HG03108 (cell line): Measurements from ENCODE around the gene ME3.

Experiments
- ATAC-seq: cut with Tn5 transposase; IDR thresholded peaks from one replicate; pipeline ENCODE4 v1.9.1; 2021; ENCODE audit warnings: moderate library complexity; ENCODE audit not compliant: unreplicated experiment

The ME3 gene

DNA sequence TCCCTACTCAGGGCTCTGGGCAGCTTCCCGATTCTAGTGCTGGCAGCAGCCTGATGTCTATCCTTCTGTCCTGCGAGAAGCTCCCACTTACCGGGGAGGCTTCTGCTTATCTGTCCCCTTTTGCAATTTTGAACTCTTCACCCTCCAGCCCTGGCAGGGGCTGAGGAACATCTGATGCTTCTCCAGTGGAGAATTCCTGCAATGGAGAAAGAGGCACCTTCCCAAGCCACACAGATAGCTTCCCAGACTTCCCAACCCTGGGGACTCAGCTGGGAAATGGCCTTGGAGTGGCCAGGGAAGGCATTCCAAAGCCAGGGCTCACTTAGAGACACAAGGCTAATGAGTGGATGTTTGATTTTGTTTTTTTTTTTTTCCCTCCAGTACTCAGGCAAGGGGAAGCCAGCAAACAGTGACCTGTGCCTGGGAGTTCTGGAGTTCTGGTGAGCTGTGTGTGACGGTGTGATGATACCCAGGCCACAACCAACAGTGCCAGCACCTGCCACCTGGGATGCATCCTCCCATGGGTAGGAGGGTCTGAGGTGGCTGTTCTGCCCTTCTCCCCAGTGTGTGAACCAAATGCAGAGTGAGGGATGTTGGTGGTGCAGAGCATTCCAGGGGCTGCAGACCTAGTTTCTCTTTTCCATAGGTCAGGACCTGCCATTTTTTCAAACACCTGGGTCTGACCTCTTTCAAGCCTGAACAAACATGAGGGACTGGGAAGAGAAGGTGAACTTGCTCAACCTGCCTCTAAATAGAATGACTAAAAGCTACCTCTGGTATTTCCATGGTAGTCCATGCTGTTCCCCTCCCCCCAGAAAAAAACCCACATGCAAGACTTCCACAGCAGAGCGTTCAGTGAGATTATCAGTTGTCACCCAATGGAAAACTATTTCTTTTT lies 202.7 kb downstream of the ME3 start:
- no peak for ATAC-seq

DNA sequence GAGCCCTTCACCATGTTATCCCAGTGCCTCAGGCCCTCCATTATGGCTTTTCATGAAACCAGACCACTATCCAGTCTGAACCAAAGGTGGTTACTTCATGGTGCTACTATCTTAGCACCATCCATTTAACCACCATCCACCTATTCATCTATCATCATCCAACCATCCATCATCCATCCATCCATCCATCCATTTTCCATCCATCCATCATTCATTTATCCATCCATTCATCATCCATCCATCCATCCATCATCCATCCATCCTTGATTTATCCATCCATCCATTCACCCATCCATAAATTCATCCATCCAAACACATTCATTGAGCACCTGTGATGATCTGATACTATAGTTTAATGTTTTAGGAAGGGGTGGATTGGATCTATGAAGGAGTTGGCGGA lies 204.2 kb downstream of the ME3 start:
- no peak for ATAC-seq

- ATAC-seq, result no peak
These were observed 207.8 kb downstream of the ME3 start for GRCh38 chr11:86464509-86465221.

- ATAC-seq, result no peak
These were observed 208.5 kb downstream of the ME3 start for GRCh38 chr11:86463955-86464354.

DNA sequence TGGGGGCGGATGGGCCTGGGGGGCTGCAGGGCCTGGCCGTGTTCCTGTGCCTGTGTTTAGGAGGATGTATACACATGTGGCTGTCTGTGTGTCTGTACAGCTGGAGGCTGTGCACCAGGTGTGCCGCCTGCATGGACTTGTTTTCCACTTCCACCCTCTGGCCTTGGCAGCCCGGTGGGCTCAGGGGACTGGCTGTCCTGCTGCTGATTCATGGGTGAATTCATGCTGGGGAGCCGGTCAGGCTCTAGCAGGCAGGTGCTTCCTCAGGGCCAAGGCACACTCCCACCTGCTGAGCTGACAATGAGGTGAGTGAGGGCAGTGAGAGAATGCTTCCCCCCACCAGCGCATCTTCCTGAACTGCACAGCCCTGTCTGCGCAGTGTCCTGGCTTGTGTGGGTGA lies 209.3 kb downstream of the ME3 start:
- ATAC-seq, result no peak

DNA sequence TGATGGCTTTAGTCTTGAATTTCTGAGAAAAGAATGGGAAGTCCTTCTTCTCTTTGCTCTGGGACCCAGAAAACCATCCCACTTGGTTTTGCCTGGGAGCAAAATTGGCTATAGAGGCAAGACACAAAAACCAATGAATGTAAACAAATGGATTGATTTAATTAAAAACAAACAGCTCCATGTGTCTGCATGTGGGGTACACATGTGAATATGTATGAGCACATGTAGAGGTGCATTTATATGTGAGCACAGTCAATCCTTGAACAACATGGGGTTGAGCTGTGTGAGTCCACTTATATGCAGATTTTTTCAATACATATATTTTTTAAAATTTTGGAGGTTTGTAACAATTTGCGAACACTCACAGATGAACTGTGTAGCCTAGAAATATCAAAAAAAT lies 210.5 kb downstream of the ME3 start:
- ATAC-seq, result no peak

- no peak for ATAC-seq
These were observed 211.7 kb downstream of the ME3 start for GRCh38 chr11:86460461-86461385.

GRCh38 chr11:86459682-86460460 lies 212.5 kb downstream of the ME3 start:
- no peak for ATAC-seq

GRCh38 chr11:86459002-86459385 lies 213.4 kb downstream of the ME3 start:
- no peak for ATAC-seq

- ATAC-seq, result no peak
These were observed 214.0 kb downstream of the ME3 start for GRCh38 chr11:86458294-86459001.

- ATAC-seq, result peak; percentile 74
These were observed 216.1 kb downstream of the ME3 start for GRCh38 chr11:86456075-86456939.

DNA sequence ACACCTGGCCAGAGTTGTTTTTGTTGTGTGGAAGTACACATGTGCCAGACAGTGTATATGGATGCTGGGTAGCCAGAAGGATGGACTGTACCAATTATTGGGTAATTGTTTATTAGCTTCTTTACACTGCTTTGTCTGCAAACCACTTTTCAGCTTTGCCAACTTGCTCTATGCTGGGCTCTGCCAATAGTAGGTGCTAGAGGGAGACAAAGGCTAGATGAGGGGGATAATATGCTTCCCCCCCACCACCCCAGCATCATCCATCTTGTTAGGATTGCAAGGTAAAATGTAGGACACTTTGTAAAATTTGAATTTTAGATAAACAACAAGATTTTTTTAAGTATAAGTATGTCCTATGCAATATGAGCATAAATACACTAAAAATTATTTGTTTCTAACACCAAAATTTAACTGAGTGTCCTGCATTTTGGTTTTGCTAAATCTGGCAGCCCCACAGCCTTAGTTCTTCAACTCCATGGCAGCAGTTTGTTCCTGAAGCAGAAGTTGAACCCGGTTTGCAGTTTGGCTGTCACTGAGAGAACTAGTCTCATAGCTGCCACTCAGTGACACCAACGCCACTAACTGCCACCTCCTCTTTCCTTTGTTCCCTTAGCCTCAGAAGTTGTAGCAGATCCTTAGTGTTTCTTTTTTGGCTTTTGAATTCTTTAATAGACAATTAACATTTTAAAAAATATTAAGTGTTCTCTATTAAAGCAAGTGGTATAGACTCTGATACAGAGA lies 219.0 kb downstream of the ME3 start:
- ATAC-seq, result no peak

DNA sequence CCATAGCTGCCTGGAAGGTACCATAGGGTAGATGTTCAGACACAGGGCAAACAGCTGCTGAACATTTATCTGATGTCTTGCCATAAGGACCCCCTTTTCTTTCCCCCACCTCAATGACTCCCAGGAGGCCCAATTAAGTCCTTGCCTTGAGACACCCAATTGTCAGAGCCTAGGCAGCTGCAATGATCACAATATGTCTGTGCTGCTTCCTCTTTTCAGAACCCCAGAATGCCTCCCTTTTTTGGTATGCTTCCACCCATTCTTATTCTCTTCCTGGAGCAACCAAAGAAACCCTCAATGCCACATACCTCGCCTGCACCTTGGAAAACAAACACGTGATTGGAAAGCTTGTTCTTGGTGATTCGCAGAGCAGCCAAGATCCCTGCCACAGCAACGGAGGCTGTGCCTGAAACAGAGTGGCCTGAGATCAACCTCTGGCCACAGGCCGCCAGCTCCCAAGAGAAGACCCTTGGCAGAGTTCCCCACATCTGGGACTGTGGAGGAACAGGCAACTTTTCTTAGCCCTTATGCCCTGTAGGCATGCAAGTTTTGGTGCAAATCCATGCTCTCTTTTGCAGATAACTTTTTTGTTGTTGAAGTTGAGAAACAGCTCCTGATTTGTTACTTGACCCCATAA lies 222.3 kb downstream of the ME3 start:
- ATAC-seq, result no peak

DNA sequence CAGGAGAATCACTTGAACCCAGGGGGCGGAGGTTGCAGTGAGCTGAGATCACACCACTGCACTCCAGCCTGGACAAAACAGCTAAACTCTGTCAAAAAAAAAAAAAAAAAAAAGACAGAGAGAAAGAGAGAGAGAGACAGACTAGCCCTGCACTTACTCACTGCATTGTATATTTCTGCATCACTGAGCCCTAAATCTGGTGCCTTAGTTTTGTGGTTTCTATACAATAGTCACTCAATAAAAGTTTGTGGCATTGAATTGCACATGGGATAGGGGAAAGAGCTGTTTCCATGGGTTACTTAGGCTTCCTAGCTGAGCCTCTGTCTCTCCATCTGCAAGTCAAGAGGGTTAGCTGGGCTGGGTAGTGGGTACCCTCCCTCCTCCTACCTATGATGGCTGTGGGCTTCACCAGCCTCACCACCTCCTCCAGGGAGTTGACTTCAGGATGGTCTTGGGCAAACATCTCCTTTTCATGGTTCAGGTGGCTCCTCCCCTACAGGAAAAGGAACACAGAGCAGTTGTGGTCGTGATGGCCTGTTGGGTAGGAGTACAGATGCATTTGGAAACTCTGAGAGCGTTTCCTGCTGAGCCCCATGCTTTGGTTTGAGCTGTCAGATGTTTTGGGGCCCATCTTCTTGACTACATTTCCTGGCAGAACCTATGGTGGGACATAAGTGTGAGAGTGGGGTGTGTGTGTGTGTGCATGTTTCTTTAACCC lies 224.5 kb downstream of the ME3 start:
- no peak for ATAC-seq

DNA sequence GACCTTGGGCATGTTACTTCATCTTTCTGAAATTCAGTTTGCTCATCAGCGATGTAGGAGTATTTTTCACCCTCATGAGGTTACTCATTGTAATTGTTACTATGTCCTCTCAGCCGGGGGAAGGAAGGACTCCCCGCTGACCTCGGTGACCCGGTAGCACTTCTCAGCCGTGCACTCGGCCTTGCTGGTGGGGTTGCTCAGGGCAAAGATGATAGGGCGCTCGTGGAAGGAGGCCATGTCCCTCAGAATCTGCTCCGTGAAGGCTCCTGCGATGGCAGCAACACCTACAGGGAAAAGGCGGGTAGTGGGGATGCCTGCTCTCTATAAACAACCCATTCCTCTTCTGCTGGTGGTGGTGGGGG lies 225.5 kb downstream of the ME3 start:
- ATAC-seq, result no peak

GRCh38 chr11:86446163-86446923 lies 226.1 kb downstream of the ME3 start:
- no peak for ATAC-seq
